ENCODE data around the gene OPCML.

OPCML gene

DNA sequence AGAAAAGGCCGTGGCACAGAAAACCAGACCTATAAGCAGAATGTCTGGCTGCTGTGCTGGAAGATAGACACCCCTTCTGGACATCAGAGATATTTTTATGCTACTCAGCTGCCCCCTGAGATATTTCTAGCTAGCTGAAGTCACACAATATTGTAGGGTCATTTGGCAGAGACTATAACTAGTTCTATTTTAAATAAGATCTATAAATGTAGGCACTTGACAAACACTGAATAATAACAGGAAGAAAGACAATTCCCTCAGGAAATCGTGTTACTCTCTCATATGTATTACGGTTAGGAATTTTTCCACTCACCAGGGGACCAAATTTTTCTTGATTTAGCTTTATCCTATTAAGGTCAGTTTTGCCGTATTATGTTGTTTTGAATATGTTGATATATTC lies 845.4 kb downstream of the OPCML start:
- peaks cover 0 to 6% of the 10 kb centered on the region in 2 donors for H3K4me1 ChIP-seq (ENCODE audit: control insufficient read depth in 1 of 2, insufficient read depth in 2 of 2, low read length in 2 of 2)
- no peaks in the 10 kb centered on the region for H3K9me3 ChIP-seq (ENCODE audit: control insufficient read depth in 1 of 2, low read length in 2 of 2)
- H3K27me3 ChIP-seq (ENCODE audit: control insufficient read depth in 1 of 2, insufficient read depth in 2 of 2, low read length in 2 of 2) = no peaks in the 10 kb centered on the region
- no peaks in the 10 kb centered on the region for H3K36me3 ChIP-seq (ENCODE audit: control insufficient read depth in 1 of 2, insufficient read depth in 2 of 2, low read length in 2 of 2)
- no peak overlapping the region for H3K9ac ChIP-seq (ENCODE audit: low read depth in 1 of 2, low read length in 2 of 2)
- H3K4me3 ChIP-seq (ENCODE audit: low read depth in 1 of 2, low read length in 2 of 2) = no peak overlapping the region
- H3K27ac ChIP-seq (ENCODE audit: low read depth, low read length) = no peak overlapping the region

- Histone ChIP-seq H3K27ac (ENCODE audit: low read depth, low read length) (no peak overlapping the region), H3K9me3 (ENCODE audit: control insufficient read depth in 1 of 2, low read length in 2 of 2) (no peaks in the 10 kb centered on the region), H3K9ac (ENCODE audit: low read depth in 1 of 2, low read length in 2 of 2) (no peak overlapping the region), H3K36me3 (ENCODE audit: control insufficient read depth in 1 of 2, insufficient read depth in 2 of 2, low read length in 2 of 2) (no peaks in the 10 kb centered on the region), H3K4me3 (ENCODE audit: low read depth in 1 of 2, low read length in 2 of 2) (no peak overlapping the region), H3K4me1 (ENCODE audit: control insufficient read depth in 1 of 2, insufficient read depth in 2 of 2, low read length in 2 of 2) (peaks cover 0 to 6% of the 10 kb centered on the region in 2 donors), H3K27me3 (ENCODE audit: control insufficient read depth in 1 of 2, insufficient read depth in 2 of 2, low read length in 2 of 2) (no peaks in the 10 kb centered on the region)
These were observed 847.1 kb downstream of the OPCML start for GRCh38 chr11:132685174-132685611.

DNA sequence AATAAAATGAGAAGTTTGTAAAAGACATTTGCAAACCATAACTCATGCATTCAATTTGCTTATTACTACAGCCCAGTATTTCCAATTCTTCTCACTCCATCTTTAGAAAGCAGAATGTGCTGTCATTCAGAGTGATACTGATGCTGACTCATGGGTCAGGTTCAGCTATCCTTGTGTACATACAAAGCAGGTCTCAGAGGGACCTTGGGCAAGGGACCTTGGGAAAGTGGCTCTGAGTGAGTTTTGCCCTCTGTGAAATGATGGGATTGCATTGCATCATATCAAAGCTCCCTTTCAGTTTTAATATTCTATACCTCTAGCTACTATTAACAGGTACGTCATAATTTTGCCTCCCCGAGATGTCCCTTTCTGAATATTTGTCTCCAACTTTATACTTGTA lies 848.7 kb downstream of the OPCML start:
- H3K9me3 ChIP-seq (ENCODE audit: control insufficient read depth in 1 of 2, low read length in 2 of 2) = no peaks in the 10 kb centered on the region
- H3K9ac ChIP-seq (ENCODE audit: low read depth in 1 of 2, low read length in 2 of 2) = no peak overlapping the region
- H3K4me3 ChIP-seq (ENCODE audit: low read depth in 1 of 2, low read length in 2 of 2) = no peak overlapping the region
- H3K36me3 ChIP-seq (ENCODE audit: control insufficient read depth in 1 of 2, insufficient read depth in 2 of 2, low read length in 2 of 2) = no peaks in the 10 kb centered on the region
- H3K4me1 ChIP-seq (ENCODE audit: control insufficient read depth in 1 of 2, insufficient read depth in 2 of 2, low read length in 2 of 2) = peaks cover 0 to 6% of the 10 kb centered on the region in 2 donors
- H3K27ac ChIP-seq (ENCODE audit: low read depth, low read length) = no peak overlapping the region
- H3K27me3 ChIP-seq (ENCODE audit: control insufficient read depth in 1 of 2, insufficient read depth in 2 of 2, low read length in 2 of 2) = no peaks in the 10 kb centered on the region

GRCh38 chr11:132681971-132682370 lies 850.3 kb downstream of the OPCML start:
- no peaks in the 10 kb centered on the region for H3K27me3 ChIP-seq (ENCODE audit: control insufficient read depth in 1 of 2, insufficient read depth in 2 of 2, low read length in 2 of 2)
- no peaks in the 10 kb centered on the region for H3K9me3 ChIP-seq (ENCODE audit: control insufficient read depth in 1 of 2, low read length in 2 of 2)
- no peak overlapping the region for H3K27ac ChIP-seq (ENCODE audit: low read depth, low read length)
- no peak overlapping the region for H3K4me3 ChIP-seq (ENCODE audit: low read depth in 1 of 2, low read length in 2 of 2)
- no peak overlapping the region for H3K9ac ChIP-seq (ENCODE audit: low read depth in 1 of 2, low read length in 2 of 2)
- no peaks in the 10 kb centered on the region for H3K36me3 ChIP-seq (ENCODE audit: control insufficient read depth in 1 of 2, insufficient read depth in 2 of 2, low read length in 2 of 2)
- peaks cover 0 to 6% of the 10 kb centered on the region in 2 donors for H3K4me1 ChIP-seq (ENCODE audit: control insufficient read depth in 1 of 2, insufficient read depth in 2 of 2, low read length in 2 of 2)

- H3K9ac ChIP-seq (ENCODE audit: low read depth in 1 of 2, low read length in 2 of 2) = no peak overlapping the region
- no peak overlapping the region for H3K4me3 ChIP-seq (ENCODE audit: low read depth in 1 of 2, low read length in 2 of 2)
- H3K4me1 ChIP-seq (ENCODE audit: control insufficient read depth in 1 of 2, insufficient read depth in 2 of 2, low read length in 2 of 2) = peaks cover 0 to 1% of the 10 kb centered on the region in 2 donors
- no peaks in the 10 kb centered on the region for H3K27me3 ChIP-seq (ENCODE audit: control insufficient read depth in 1 of 2, insufficient read depth in 2 of 2, low read length in 2 of 2)
- H3K27ac ChIP-seq (ENCODE audit: low read depth, low read length) = no peak overlapping the region
- no peaks in the 10 kb centered on the region for H3K36me3 ChIP-seq (ENCODE audit: control insufficient read depth in 1 of 2, insufficient read depth in 2 of 2, low read length in 2 of 2)
- H3K9me3 ChIP-seq (ENCODE audit: control insufficient read depth in 1 of 2, low read length in 2 of 2) = no peaks in the 10 kb centered on the region
These were observed 851.7 kb downstream of the OPCML start for GRCh38 chr11:132680584-132680983.

GRCh38 chr11:132674151-132674550 lies 858.1 kb downstream of the OPCML start:
- Histone ChIP-seq H3K9me3 (ENCODE audit: control insufficient read depth in 1 of 2, low read length in 2 of 2) (no peaks in the 10 kb centered on the region), H3K4me1 (ENCODE audit: control insufficient read depth in 1 of 2, insufficient read depth in 2 of 2, low read length in 2 of 2) (no peaks in the 10 kb centered on the region), H3K9ac (ENCODE audit: low read depth in 1 of 2, low read length in 2 of 2) (no peak overlapping the region), H3K27ac (ENCODE audit: low read depth, low read length) (no peak overlapping the region), H3K36me3 (ENCODE audit: control insufficient read depth in 1 of 2, insufficient read depth in 2 of 2, low read length in 2 of 2) (no peaks in the 10 kb centered on the region), H3K4me3 (ENCODE audit: low read depth in 1 of 2, low read length in 2 of 2) (no peak overlapping the region), H3K27me3 (ENCODE audit: control insufficient read depth in 1 of 2, insufficient read depth in 2 of 2, low read length in 2 of 2) (no peaks in the 10 kb centered on the region)

- H3K36me3 ChIP-seq (ENCODE audit: control insufficient read depth in 1 of 2, insufficient read depth in 2 of 2, low read length in 2 of 2) = no peaks in the 10 kb centered on the region
- no peaks in the 10 kb centered on the region for H3K4me1 ChIP-seq (ENCODE audit: control insufficient read depth in 1 of 2, insufficient read depth in 2 of 2, low read length in 2 of 2)
- H3K4me3 ChIP-seq (ENCODE audit: low read depth in 1 of 2, low read length in 2 of 2) = no peak overlapping the region
- no peak overlapping the region for H3K9ac ChIP-seq (ENCODE audit: low read depth in 1 of 2, low read length in 2 of 2)
- H3K27me3 ChIP-seq (ENCODE audit: control insufficient read depth in 1 of 2, insufficient read depth in 2 of 2, low read length in 2 of 2) = no peaks in the 10 kb centered on the region
- H3K27ac ChIP-seq (ENCODE audit: low read depth, low read length) = no peak overlapping the region
- H3K9me3 ChIP-seq (ENCODE audit: control insufficient read depth in 1 of 2, low read length in 2 of 2) = no peaks in the 10 kb centered on the region
These were observed 860.4 kb downstream of the OPCML start for GRCh38 chr11:132671851-132672370.

GRCh38 chr11:132670921-132671675 lies 861.2 kb downstream of the OPCML start:
- Histone ChIP-seq H3K27me3 (ENCODE audit: control insufficient read depth in 1 of 2, insufficient read depth in 2 of 2, low read length in 2 of 2) (no peaks in the 10 kb centered on the region), H3K9ac (ENCODE audit: low read depth in 1 of 2, low read length in 2 of 2) (no peak overlapping the region), H3K4me3 (ENCODE audit: low read depth in 1 of 2, low read length in 2 of 2) (no peak overlapping the region), H3K4me1 (ENCODE audit: control insufficient read depth in 1 of 2, insufficient read depth in 2 of 2, low read length in 2 of 2) (no peaks in the 10 kb centered on the region), H3K9me3 (ENCODE audit: control insufficient read depth in 1 of 2, low read length in 2 of 2) (no peaks in the 10 kb centered on the region), H3K36me3 (ENCODE audit: control insufficient read depth in 1 of 2, insufficient read depth in 2 of 2, low read length in 2 of 2) (no peaks in the 10 kb centered on the region), H3K27ac (ENCODE audit: low read depth, low read length) (no peak overlapping the region)

DNA sequence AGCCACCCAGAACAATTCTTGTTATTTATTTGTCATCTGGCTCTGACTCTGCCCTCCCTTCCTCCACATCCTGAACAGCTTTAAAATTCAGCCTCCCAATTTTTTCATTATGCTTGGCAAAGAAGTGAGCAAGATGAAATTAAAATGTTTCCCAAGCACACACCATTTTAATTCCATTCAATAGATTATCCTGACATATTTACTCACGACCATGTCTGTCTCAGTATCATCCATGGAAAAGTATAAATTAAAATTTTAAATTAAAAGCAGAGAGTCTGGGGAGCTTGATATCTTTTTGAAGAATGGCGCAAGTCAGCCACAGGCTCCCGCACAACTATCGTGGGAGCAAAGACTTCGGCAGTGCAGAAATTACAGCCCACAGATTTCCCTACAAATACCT lies 862.4 kb downstream of the OPCML start:
- no peak overlapping the region for H3K9ac ChIP-seq (ENCODE audit: low read depth in 1 of 2, low read length in 2 of 2)
- H3K4me3 ChIP-seq (ENCODE audit: low read depth in 1 of 2, low read length in 2 of 2) = no peak overlapping the region
- H3K27me3 ChIP-seq (ENCODE audit: control insufficient read depth in 1 of 2, insufficient read depth in 2 of 2, low read length in 2 of 2) = no peaks in the 10 kb centered on the region
- no peaks in the 10 kb centered on the region for H3K4me1 ChIP-seq (ENCODE audit: control insufficient read depth in 1 of 2, insufficient read depth in 2 of 2, low read length in 2 of 2)
- no peaks in the 10 kb centered on the region for H3K9me3 ChIP-seq (ENCODE audit: control insufficient read depth in 1 of 2, low read length in 2 of 2)
- H3K36me3 ChIP-seq (ENCODE audit: control insufficient read depth in 1 of 2, insufficient read depth in 2 of 2, low read length in 2 of 2) = no peaks in the 10 kb centered on the region
- H3K27ac ChIP-seq (ENCODE audit: low read depth, low read length) = no peak overlapping the region

DNA sequence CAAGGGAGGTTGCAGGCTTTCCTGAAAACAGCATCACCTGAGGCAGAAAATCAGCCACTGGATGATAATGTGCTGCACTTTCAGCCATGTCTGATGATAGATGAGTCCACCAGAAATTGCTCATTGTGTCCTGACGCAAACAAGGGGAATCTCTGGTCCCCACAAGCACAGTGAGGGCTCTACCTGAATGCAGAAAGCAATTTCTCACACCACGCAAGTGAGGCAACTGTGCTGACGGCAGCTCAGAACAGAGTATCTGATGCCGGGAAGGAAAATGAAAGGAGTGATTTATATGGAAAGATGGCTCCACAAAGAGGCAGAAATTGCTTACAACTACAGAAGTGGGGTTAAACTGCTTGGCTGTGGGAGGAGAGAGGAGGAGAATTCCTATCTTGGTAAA lies 867.1 kb downstream of the OPCML start:
- Histone ChIP-seq H3K27ac (ENCODE audit: low read depth, low read length) (no peak overlapping the region), H3K9ac (ENCODE audit: low read depth in 1 of 2, low read length in 2 of 2) (no peak overlapping the region), H3K4me1 (ENCODE audit: control insufficient read depth in 1 of 2, insufficient read depth in 2 of 2, low read length in 2 of 2) (no peaks in the 10 kb centered on the region), H3K4me3 (ENCODE audit: low read depth in 1 of 2, low read length in 2 of 2) (no peak overlapping the region), H3K9me3 (ENCODE audit: control insufficient read depth in 1 of 2, low read length in 2 of 2) (no peaks in the 10 kb centered on the region), H3K36me3 (ENCODE audit: control insufficient read depth in 1 of 2, insufficient read depth in 2 of 2, low read length in 2 of 2) (no peaks in the 10 kb centered on the region), H3K27me3 (ENCODE audit: control insufficient read depth in 1 of 2, insufficient read depth in 2 of 2, low read length in 2 of 2) (no peaks in the 10 kb centered on the region)
